ENCODE measurements around the gene COL4A5. TPM values are rescaled to one million over a fixed set of nuclear protein-coding genes. Genes with fewer than 3 reads are reported as not detected.

The COL4A5 gene
- total RNA-seq, 3 donors from 2014 or later (not counting 1 experiment from before 2014, with no cell fraction given): not detected

DNA sequence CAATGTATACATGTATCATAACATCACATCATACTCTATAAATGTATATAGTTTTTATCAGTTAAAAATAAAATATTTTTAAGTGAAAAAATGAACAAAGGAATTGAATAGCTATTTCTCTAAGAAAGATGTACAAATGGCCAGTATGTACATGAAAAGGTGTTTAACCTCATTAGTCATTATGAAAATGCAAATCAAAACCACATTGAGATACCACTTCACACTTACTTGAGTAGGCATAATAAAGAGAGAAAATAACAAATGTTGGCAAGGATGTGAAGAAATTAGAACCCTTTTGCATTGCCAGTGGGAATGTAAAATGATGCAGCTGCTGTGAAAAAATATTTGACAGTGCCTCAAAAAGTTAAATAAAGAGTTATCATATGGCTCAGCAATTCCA, 201.2 kb downstream of the COL4A5 start:
- Mint-ChIP-seq H3K27me3 (ENCODE audit: low read depth in 2 of 2) (no peaks in the 10 kb centered on the region), H3K36me3 (no peaks in the 10 kb centered on the region), H3K27ac (no peak overlapping the region), H3K9me3 (peaks cover 6% of the 10 kb centered on the region in 2 donors), H3K4me1 (no peaks in the 10 kb centered on the region), H3K4me3 (no peak overlapping the region)
- intact Hi-C loops (cut with micrococcal nuclease): no loop called here
- no peaks in the 10 kb centered on the region for H3K27me3 ChIP-seq (ENCODE audit: control insufficient read depth, insufficient read depth, low read length)
- H3K9me3 ChIP-seq (ENCODE audit: control insufficient read depth, insufficient read depth, low read length): no peaks in the 10 kb centered on the region
- H3K27ac ChIP-seq (ENCODE audit: low read length): no peak overlapping the region
- H3K4me1 ChIP-seq (ENCODE audit: control insufficient read depth, insufficient read depth, low read length): no peaks in the 10 kb centered on the region
- DNase-seq (no peak), ATAC-seq (no peak)
- TF ChIP-seq, protein P1, sequence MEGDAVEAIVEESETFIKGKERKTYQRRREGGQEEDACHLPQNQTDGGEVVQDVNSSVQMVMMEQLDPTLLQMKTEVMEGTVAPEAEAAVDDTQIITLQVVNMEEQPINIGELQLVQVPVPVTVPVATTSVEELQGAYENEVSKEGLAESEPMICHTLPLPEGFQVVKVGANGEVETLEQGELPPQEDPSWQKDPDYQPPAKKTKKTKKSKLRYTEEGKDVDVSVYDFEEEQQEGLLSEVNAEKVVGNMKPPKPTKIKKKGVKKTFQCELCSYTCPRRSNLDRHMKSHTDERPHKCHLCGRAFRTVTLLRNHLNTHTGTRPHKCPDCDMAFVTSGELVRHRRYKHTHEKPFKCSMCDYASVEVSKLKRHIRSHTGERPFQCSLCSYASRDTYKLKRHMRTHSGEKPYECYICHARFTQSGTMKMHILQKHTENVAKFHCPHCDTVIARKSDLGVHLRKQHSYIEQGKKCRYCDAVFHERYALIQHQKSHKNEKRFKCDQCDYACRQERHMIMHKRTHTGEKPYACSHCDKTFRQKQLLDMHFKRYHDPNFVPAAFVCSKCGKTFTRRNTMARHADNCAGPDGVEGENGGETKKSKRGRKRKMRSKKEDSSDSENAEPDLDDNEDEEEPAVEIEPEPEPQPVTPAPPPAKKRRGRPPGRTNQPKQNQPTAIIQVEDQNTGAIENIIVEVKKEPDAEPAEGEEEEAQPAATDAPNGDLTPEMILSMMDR (IDR thresholded peaks at IDR 0.05): no peak
- H3K36me3 ChIP-seq (ENCODE audit: control insufficient read depth, insufficient read depth, low read length): no peaks in the 10 kb centered on the region
- no peak overlapping the region for H3K4me3 ChIP-seq (ENCODE audit: low read length)

DNA sequence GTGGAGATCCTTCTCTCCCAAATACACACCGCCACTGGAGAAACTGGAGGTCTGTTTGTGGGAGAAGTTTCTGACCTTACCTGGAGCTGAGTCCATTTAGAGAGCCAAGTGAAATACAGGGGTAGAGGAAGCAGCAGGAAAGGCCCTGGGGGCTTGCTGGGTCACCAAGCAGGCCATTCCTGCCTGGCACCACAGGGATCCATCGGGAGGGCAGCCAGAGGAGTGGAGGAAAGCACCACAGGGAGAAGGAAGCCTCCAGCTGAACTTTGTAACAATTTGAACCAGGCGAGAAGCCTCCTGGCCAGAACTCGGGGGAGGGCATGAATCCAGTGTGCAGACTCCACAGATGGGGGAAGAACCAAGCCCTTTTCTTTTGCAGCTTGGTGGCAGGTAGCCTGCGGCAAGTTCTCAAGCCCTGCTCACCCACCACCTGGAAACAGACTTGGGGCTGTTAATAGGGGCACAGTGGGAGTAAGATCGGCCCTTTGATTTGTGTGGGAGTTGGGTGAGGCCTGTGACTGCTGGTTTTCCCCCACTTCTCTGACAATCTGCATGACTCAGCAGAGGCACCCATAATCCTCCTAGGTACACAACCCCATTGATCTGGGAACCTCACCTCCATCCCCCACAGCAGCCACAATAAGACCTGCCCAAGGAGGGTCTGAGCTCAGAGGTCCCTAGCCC, 202.1 kb downstream of the COL4A5 start:
- Mint-ChIP-seq H3K27ac (no peak overlapping the region), H3K4me1 (no peaks in the 10 kb centered on the region), H3K4me3 (no peak overlapping the region), H3K36me3 (no peaks in the 10 kb centered on the region), H3K27me3 (ENCODE audit: low read depth in 2 of 2) (no peaks in the 10 kb centered on the region), H3K9me3 (peaks cover 6% of the 10 kb centered on the region in 2 donors)
- TF ChIP-seq, protein P1 (IDR thresholded peaks at IDR 0.05): no peak
- H3K27ac ChIP-seq (ENCODE audit: low read length): no peak overlapping the region
- WGBS (ENCODE audit: insufficient coverage): 62% methylated on average over 3 of the region's 6 CpGs
- ATAC-seq (no peak), DNase-seq (no peak)
- no peaks in the 10 kb centered on the region for H3K36me3 ChIP-seq (ENCODE audit: control insufficient read depth, insufficient read depth, low read length)
- intact Hi-C loops (cut with micrococcal nuclease): no loop called here
- no peaks in the 10 kb centered on the region for H3K9me3 ChIP-seq (ENCODE audit: control insufficient read depth, insufficient read depth, low read length)
- no peak overlapping the region for H3K4me3 ChIP-seq (ENCODE audit: low read length)
- H3K27me3 ChIP-seq (ENCODE audit: control insufficient read depth, insufficient read depth, low read length): no peaks in the 10 kb centered on the region
- no peaks in the 10 kb centered on the region for H3K4me1 ChIP-seq (ENCODE audit: control insufficient read depth, insufficient read depth, low read length)

DNA sequence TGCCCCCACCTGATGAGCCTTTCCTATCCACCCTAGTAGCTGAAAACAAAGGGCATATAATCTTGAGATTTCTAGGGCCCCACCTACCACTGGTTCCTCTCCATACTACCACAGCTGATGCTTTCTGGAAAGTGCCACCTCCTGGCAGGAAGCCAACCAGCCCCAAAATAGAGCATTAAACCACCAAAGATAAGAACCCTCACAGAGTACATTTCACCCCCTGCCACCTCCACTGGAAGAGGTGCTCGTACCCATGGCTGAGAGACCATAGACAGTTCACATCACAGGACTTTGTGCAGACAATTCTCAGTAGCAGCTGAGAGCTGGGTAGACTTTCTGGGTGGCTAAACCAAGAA, 202.6 kb downstream of the COL4A5 start:
- H3K27me3 Mint-ChIP-seq (ENCODE audit: low read depth in 2 of 2): no peaks in the 10 kb centered on the region
- ATAC-seq: no peak
- H3K27ac ChIP-seq (ENCODE audit: low read length): no peak overlapping the region

More for the DNA sequence above, 202.6 kb downstream of the COL4A5 start:
- 44% methylated on average over 1 of the region's 1 CpG for WGBS (ENCODE audit: insufficient coverage)
- peaks cover 6% of the 10 kb centered on the region in 2 donors for H3K9me3 Mint-ChIP-seq
- no peaks in the 10 kb centered on the region for H3K36me3 Mint-ChIP-seq
- DNase-seq: no peak
- no peaks in the 10 kb centered on the region for H3K9me3 ChIP-seq (ENCODE audit: control insufficient read depth, insufficient read depth, low read length)
- H3K4me1 ChIP-seq (ENCODE audit: control insufficient read depth, insufficient read depth, low read length): no peaks in the 10 kb centered on the region
- H3K4me1 Mint-ChIP-seq: no peaks in the 10 kb centered on the region
- H3K36me3 ChIP-seq (ENCODE audit: control insufficient read depth, insufficient read depth, low read length): no peaks in the 10 kb centered on the region
- intact Hi-C loops (cut with micrococcal nuclease): no loop called here
- no peak overlapping the region for H3K4me3 ChIP-seq (ENCODE audit: low read length)
- TF ChIP-seq, protein P1 (IDR thresholded peaks at IDR 0.05): no peak
- no peak overlapping the region for H3K27ac Mint-ChIP-seq
- no peaks in the 10 kb centered on the region for H3K27me3 ChIP-seq (ENCODE audit: control insufficient read depth, insufficient read depth, low read length)
- no peak overlapping the region for H3K4me3 Mint-ChIP-seq

Measured in natural killer cell (primary cell).